Measurements from ENCODE around the gene SH3RF3. TPM values are rescaled to one million over a fixed set of nuclear protein-coding genes. Genes with fewer than 3 reads are reported as not detected.

The SH3RF3 gene
- total and polyA plus RNA-seq, 2 of the 13 experiments (the other 11 are each of a cell fraction or from before 2014, with no cell fraction given), result 0.04 TPM; not detected in 1

- H3K4me3 ChIP-seq (replicated peaks in 1 of 3; ENCODE audit: insufficient read depth in 1 of 3, low read depth in 2 of 3, low read length in 3 of 3), result peak overlapping the region in 1 of 3 experiments; percentile 7; a peak in 1 of 6 replicates
- no peak overlapping the region for H3K27ac ChIP-seq (ENCODE audit: extremely low read length, insufficient read depth, low read length)
- FAIRE-seq (no peak), DNase-seq (ENCODE audit: low spot score) (peak; percentile 20), ATAC-seq (peak; percentile 89)
- H3K4me1 ChIP-seq (ENCODE audit: insufficient read depth, low read length), result peaks cover 17% of the 10 kb centered on the region
- POLR2A ChIA-PET, result no interaction called here
- intact Hi-C loops (cut with micrococcal nuclease; ENCODE audit: unreplicated experiment) (no loop called here), in situ Hi-C loops (cut with HindIII; ENCODE audit: extremely low pct_ligation_motif_present, low pct_unique_long_range_greater_than_20kb) (no loop called here)
- no peaks in the 10 kb centered on the region for H3K9me3 ChIP-seq (ENCODE audit: low read length)
- H2AFZ ChIP-seq (ENCODE audit: low read length), result no peak overlapping the region
- BruUV-seq (replicated peaks), result no TSS peak
- no peaks in the 10 kb centered on the region for H3K79me2 ChIP-seq (ENCODE audit: insufficient read depth, low read length)
- H3K36me3 ChIP-seq (replicated peaks in 1 of 2; ENCODE audit: control insufficient read depth in 1 of 2, insufficient read depth in 2 of 2, low read length in 2 of 2), result no peaks in the 10 kb centered on the region
- peak overlapping the region; percentile 54 for H3K4me2 ChIP-seq (ENCODE audit: low read depth, low read length)
- H3K27me3 ChIP-seq (ENCODE audit: control insufficient read depth in 1 of 2, insufficient read depth in 2 of 2, low read length in 2 of 2), result peaks cover 9 to 43% of the 10 kb centered on the region in 2 experiments; a peak in 4 of 5 replicates
- H3K9ac ChIP-seq (ENCODE audit: insufficient read depth, low read depth, low read length), result no peak overlapping the region
- H4K20me1 ChIP-seq (ENCODE audit: insufficient read depth, low read length), result no peaks in the 10 kb centered on the region
- CTCF ChIA-PET (ENCODE audit: low intra/inter-chr PET ratio, low total read pairs), result no interaction called here
- WGBS (ENCODE audit: low lambda C conversion rate), result 3% methylated on average over 22 of the region's 22 CpGs
- TF ChIP-seq U2AF1 (optimal IDR thresholded peaks at IDR 0.05; ENCODE audit: low read depth, low read length), result no peak
- TF ChIP-seq CTCF (CRISPR knock-in tag; IDR thresholded peaks at IDR 0.05), result peak; percentile 41
- no peak for TF ChIP-seq PREB (CRISPR knock-in tag; IDR thresholded peaks at IDR 0.05)
- TF ChIP-seq ZFP91 (CRISPR knock-in tag; IDR thresholded peaks at IDR 0.05; ENCODE audit: borderline replicate concordance), result 0 out of 2 replicates have a peak, but pooled peaks have one; percentile 17
- TF ChIP-seq DDIT3 (CRISPR knock-in tag; IDR thresholded peaks at IDR 0.05), result no peak
- 0 out of 2 replicates have a peak, but pooled peaks have one; percentile 15 for TF ChIP-seq STAG1 (CRISPR knock-in tag; IDR thresholded peaks at IDR 0.05)
- TF ChIP-seq SIX4 (CRISPR knock-in tag; IDR thresholded peaks at IDR 0.05), result peak; percentile 91
- TF ChIP-seq MYNN (CRISPR knock-in tag; IDR thresholded peaks at IDR 0.05; ENCODE audit: low read depth), result no peak
- no peak for TF ChIP-seq TOPORS (CRISPR knock-in tag; IDR thresholded peaks at IDR 0.05)
- 0 out of 2 replicates have a peak, but pooled peaks have one; percentile 54 for TF ChIP-seq TMF1 (CRISPR knock-in tag; IDR thresholded peaks at IDR 0.05; ENCODE audit: low read depth)
- no peak for TF ChIP-seq HMGA1 (CRISPR knock-in tag; conservative IDR thresholded peaks at IDR 0.05)
- TF ChIP-seq REXO4 (CRISPR knock-in tag; IDR thresholded peaks at IDR 0.05; ENCODE audit: borderline replicate concordance), result no peak
- peak; percentile 62; the same call in 1 of the 2 replicates for TF ChIP-seq CEBPB (IDR thresholded peaks at IDR 0.05; ENCODE audit: borderline replicate concordance, low read depth, low read length)
- TF ChIP-seq TFAP4 (IDR thresholded peaks at IDR 0.05; ENCODE audit: borderline replicate concordance, low read depth), result 0 out of 2 replicates have a peak, but pooled peaks have one; percentile 5
- TF ChIP-seq ZNF850 (CRISPR knock-in tag; conservative IDR thresholded peaks at IDR 0.05), result no peak
- 0 out of 2 replicates have a peak, but pooled peaks have one; percentile 39 for TF ChIP-seq GFI1 (CRISPR knock-in tag; IDR thresholded peaks at IDR 0.05; ENCODE audit: borderline replicate concordance)
Measured at GRCh38 chr2:109318150-109318948, 189.3 kb downstream of the SH3RF3 start.
